ENCODE data around the gene SMARCC2.

Gene SMARCC2

DNA sequence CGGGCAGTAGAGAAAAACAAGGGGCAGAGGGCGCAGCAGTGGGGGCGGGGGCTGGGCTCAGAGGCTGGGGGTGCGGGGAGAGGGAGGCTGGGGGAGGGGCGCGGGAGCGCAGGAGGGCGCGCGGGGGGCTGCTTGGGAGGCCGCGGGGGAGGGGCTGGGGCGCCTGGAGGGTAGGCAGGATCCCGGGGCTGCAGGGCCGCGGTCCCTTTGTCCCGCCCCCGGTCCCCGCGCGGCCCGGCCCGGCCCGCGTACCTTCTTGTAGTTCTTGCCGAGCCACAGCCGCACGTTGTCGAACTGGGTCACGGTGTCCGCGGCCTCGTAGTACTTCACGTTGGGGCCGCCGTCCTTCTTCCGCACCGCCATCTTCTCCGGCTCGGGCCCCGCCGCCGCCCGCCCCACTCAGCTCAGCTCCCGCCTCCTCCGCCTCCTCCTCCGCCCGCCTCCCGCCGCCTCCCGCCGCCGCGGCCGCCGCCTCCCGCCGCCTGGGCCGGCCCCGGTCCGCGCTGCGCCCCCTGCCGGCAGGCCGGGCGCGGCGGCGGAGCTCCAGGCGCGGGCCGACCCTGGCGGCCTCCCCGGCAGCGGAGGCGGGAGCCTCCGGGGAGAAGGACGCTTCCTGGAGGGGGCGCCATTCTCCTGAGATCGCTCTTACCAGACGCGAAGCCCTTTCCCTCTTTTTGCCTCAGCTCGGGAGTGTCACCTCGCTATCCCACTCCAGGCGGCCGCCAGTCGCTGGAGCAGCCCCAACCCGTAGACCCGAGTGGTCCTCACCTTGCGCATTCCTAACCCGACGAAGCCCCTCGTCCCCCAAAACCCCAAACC is at the start of gene SMARCC2:
Gene SMARCC2 (minus strand): TSS at position 385 of the 819 bp plus-strand sequence. CDS start 22 bp downstream, at position 363.
- peak; percentile 71 to 80 for DNase-seq (ENCODE audit: low read depth in 2 of 2)

DNA sequence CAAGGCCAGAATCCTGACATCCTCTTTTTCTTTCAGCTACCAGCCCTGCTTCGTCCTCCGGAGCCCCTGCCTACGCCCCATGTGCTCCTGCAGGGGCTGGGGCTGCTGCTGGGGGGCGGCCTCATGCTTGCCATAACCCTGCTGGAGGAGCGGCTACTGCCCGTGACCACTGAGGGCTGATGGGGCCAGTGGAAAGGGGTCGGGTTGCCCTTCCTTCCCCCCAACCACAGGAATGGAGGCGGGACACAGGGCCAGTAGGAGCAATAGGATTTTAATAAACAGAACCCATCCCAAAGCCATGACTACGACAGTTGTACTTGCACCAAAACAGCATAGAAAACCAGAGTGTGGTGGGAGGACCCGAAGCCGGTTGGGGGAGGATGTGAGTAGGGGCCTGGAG is 48.3 kb upstream of the SMARCC2 start:
- no peak for DNase-seq (ENCODE audit: low read depth in 2 of 2)

DNA sequence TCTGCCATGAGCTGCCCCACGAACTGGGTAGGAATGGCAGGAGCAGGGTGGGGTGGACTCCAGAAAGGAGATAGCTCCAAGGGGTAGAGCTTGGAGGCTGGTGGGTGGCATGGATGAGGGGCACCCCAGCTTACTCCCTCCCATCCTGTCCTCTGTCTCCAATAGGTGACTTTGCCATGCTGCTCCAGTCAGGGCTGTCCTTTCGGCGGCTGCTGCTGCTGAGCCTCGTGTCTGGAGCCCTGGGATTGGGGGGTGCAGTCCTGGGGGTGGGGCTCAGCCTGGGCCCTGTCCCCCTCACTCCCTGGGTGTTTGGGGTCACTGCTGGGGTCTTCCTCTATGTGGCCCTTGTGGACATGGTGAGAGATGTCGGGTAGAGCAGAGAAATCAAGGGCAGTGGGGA is 47.7 kb upstream of the SMARCC2 start:
- no peak for DNase-seq (ENCODE audit: low read depth in 2 of 2)

DNA sequence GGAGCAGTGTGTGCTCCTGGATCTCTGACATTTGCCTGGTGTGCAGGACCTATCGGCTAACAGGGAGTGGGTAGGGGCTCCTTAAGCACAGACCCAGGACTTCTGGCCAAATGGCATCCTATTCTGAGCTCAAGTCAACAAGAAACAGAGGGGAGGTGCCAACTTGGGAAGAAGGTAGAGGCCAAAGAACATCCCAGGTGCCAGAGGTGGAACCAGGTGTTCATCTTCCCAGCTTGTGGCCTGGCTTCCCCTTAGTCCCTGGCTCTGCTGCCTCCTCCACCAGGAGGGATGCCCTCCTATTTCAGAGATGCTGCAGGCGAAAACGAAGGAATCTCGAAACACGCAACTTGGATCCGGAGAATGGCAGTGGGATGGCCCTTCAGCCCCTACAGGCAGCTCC is 46.8 kb upstream of the SMARCC2 start:
- no peak for DNase-seq (ENCODE audit: low read depth in 2 of 2)

DNA sequence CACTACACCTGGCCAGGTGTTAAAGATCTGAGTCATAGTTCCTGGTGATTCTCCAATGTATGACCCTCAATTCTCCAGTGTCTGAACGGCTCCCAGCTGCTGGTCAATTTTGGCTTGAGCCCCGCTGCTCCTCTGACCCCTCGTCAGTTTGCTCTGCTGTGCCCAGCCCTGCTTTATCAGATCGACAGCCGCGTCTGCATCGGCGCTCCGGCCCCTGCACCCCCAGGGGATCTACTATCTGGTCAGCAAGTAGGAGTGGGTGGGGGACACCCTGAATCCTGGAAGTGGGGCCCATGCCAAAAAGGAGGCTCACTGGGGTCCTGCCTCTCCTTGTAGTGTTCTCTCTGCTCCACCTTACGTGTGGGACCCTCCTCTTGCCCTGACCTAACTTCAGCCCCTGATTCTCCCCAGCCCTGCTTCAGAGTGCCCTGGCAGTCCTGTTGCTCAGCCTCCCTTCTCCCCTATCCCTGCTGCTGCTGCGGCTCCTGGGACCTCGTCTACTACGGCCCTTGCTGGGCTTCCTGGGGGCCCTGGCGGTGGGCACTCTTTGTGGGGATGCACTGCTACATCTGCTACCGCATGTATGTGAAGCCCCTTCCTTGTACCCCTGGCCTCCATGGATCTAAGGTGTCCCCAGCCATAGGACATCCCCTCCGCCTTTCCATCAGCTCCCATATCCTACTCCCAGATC is 45.6 kb upstream of the SMARCC2 start:
- no peak for DNase-seq (ENCODE audit: low read depth in 2 of 2)

DNA sequence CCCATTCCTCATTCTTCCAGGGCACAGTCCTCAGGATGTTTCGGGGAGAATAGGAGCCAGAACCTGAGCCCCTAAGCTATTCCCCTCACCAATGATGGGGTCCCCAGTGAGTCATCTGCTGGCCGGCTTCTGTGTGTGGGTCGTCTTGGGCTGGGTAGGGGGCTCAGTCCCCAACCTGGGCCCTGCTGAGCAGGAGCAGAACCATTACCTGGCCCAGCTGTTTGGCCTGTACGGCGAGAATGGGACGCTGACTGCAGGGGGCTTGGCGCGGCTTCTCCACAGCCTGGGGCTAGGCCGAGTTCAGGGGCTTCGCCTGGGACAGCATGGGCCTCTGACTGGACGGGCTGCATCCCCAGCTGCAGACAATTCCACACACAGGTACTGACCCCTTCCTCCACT is 41.9 kb upstream of the SMARCC2 start:
- no peak for DNase-seq (ENCODE audit: low read depth in 2 of 2)

DNA sequence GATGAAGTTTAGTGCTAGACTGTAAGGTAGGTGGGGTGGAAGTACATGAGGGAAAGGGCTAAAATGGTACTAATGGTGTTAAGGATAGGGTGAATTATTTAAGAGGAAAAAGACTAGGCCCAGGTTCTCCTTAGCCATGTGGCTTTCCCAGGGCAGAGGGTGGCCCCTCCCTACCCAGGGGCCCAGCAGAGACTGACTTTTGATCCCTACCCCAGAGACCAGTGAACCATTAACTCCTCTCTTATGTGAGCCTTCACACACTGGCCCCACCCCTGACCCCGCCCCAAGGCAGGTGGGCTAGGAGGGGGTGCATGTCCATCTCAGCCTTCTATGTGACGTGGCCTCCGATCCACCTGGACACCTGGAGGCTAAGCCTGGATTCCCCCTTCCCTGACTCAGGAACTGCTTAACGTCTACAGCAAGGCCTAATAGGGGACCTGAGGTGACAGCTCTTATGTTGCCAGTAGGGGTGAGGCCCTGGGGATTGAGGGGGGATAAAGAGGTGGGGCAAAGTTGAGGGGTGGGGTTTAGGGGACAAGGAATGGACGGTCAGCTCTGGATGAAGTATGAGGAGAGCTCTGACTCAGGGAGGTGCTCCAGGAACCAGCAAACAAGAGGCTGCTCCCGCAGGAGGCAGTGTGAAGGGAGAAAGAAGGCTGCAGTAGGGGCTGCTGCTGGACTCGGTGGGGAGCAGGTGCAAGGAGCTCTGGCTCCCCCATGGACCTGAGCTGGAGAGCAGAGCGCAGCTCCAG is 41.3 kb upstream of the SMARCC2 start:
- DNase-seq (ENCODE audit: low read depth in 2 of 2) = no peak

DNA sequence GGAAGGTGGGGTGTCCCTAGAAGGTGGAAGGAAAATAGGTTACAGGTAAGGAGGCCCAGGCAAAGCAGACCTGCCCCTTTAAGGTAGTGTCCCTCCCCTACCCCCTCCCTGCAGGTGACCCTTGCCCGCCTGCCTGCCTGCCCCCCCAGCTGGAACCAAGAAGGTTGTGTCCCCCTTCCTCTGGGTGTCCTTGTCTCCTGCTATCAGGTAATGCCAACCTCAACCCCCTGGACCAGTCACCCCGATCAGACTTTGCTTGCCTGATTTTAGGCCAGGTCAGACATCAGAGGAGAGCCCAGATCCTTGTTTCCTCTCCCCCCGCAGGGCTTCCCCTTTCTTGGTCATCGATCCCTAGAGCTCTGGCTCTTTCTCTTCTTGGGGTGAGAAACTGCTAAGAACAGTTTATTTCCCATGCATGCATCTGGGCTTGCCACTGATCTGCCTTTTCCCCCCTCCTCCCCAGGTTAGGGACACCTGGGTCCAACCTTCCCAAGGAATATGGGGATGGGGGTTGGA is 40.7 kb upstream of the SMARCC2 start, which contains the start of gene SLC39A5:
Gene SLC39A5 (plus strand): TSS at position 136 of the 516 bp plus-strand sequence. CDS start 1,224 bp downstream, outside the sequence.
- no peak for DNase-seq (ENCODE audit: low read depth in 2 of 2)

DNA sequence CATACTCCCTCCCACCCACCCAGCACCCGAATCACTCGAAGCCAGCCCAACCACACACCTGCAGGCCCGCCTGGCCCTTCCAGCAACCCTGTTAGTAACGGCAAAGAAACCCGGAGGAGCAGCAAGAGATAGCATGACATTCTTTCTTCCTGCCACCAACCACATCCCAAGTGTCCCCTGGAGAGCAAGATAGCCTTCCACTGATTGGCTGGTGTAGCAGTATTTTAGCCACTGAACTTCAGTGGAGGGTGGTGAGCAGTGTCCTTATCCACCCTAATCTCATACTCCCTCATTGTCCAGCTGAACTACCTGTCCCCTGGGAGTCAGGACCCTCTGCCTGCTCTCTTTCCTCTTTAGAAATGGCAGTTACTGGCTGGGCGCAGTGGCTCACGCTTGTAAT is 39.8 kb upstream of the SMARCC2 start:
- no peak for DNase-seq (ENCODE audit: low read depth in 2 of 2)

DNA sequence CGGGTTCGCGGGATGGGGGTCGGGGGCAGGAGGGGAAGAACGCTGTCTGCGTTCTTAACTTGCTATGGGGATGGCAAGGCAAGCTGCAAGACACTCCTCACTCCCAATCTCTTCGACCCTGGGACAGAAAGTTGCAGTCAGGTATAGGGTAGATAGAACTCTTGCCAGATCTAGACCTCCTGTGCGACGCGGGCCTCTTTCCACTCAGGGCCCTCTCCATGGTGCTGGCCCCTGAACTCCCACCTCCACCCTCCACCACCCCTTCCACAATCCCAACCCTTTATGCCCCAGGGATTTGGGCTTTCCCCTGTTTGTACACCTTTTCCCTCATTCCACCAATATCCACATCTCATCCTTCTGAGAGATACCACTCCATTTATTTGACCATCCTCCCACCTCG is 35.7 kb upstream of the SMARCC2 start:
- DNase-seq (ENCODE audit: low read depth in 2 of 2) = no peak

DNA sequence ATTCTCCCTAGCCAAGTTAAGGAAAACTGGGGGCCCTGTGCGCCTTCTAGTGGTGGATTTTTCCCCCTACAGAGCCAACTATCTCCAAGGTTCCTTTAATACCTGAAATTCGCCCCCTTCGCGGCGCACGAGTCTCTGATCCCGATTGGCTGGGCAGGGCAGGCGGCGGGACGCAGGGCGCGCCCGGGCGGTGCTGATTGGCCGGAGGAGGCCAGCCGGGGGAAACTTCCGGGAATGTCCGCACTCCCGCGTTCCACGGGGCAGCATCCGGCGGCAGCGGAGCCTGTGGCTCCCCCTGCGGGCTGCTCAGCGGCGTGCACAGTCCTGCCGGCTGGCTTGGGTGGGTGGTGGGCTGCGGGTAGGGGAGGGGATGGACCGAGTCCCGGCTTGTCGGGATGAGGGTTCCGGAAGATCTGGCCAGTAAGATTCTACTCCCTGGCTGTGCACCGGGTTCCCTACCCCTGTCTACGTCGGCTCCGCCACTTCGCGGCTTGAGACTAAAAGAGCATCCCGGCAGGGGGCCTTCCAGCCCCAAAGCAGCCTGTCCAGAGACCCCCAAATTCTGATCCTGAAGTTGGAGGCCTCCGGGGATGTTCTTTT is 34.9 kb upstream of the SMARCC2 start, which contains the start of gene NABP2:
Gene NABP2 (plus strand): TSS at position 241 of the 600 bp plus-strand sequence. CDS start 515 bp downstream, outside the sequence.
- DNase-seq (ENCODE audit: low read depth in 2 of 2) = peak; percentile 80 to 91

DNA sequence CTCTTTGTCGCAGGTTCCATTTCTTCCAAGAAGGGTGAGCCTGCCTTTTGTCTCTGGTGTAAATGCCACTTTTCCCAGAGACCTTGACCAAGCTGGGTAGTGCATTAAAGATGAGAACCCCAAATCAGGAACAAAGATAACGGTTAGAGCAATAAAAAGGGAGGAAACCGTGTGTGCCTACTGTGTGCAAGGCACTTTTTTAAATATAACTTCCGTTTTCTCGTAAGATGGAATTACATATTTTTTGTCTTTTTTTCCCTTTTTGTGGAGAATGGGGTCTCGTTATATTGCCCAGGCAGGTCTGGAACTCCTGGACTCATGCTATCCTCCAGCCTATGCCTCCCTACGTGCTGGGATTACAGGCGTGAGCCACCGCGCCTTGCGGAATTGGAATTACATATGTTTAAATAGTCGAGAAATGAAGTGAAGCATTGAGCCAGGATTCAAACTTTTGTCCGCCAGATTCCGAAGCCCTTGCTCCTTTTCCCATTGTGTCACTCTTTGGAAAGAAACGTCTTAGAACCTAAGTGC is 34.4 kb upstream of the SMARCC2 start:
- no peak for DNase-seq (ENCODE audit: low read depth in 2 of 2)

DNA sequence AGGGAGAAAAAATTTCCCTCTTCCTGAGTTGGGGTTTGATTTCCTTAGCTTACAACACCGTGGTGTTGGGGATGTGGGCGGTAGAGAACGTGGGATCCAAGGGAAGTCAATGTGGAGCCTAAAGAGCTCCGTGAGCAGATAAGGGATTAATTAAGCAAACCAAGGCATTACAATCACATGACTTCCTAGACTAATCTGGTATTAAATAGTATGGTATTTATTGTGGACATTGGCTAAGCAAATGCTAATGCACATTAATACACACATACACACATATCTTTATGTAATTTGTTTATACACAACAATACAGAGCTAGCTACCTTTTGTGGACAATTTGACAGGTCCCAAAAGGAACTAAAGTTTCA is 33.2 kb upstream of the SMARCC2 start:
- DNase-seq (ENCODE audit: low read depth in 2 of 2) = no peak

DNA sequence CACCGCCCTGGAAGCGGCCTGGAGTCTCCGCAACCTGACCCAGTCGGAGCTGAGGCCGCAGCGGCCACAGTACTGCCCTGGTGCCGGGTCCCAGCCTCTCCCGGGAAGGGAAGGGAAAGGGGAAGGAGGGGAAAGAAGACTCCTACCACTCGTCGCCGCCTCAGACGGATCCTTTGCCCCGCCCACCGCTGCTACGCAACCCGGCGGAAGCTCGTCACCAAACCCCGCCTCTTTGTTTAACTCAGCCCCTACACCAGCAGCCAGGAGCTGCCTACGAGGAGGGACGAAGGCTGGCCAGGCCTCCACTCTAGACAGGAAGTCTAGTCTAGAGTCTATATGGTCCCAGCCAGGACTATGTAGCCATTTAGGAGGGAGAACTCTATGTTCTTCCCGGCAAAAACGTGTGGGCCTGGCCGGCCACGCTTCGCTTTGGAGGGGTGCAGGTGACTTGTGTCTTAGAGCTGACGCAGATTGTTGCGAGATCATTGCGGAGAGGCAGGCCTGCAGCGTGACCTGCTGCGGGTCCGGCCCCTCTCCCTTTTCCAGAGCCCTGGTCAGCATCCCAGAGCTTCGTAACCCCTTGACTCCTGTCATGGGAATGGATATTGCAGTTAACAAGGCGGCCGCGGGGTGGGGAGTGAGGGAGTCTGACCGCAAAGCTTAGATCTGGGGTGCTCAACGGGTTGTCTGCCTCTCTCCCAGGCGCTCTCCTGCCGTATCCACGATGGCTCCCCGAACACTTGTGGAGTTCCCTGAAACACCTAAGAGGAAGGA is 32.7 kb upstream of the SMARCC2 start, which contains the start of gene RNF41:
Gene RNF41 (minus strand): TSS at position 166 of the 774 bp plus-strand sequence. CDS start 7,875 bp downstream, outside the sequence.
- DNase-seq (ENCODE audit: low read depth in 2 of 2) = peak; percentile 87 to 88

DNA sequence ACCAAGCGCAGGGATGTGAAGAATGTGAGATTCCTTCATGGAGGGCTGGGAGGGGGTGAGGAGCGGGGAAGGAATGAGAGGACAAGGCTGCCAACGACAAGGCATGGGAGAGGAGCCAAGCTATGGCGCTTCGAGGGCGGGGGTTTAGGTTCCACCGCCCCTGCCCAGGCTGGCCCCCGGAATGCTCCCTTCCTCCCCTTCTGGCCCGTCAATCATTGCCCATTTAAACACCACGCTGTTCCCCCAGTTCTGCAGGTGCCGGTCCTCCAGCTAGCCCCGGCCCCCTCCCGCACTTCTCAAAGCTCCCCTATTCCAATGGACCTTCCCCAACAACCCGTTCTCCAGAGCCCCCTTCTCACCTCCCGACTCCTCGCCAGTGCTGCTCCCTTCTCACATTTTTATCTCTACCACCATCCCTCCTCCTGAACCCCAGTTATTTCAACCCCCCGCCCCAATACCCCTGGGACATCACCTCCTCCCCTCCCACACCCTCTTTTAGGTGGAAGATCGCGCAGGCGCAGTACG is 32.0 kb upstream of the SMARCC2 start:
- no peak for DNase-seq (ENCODE audit: low read depth in 2 of 2)

DNA sequence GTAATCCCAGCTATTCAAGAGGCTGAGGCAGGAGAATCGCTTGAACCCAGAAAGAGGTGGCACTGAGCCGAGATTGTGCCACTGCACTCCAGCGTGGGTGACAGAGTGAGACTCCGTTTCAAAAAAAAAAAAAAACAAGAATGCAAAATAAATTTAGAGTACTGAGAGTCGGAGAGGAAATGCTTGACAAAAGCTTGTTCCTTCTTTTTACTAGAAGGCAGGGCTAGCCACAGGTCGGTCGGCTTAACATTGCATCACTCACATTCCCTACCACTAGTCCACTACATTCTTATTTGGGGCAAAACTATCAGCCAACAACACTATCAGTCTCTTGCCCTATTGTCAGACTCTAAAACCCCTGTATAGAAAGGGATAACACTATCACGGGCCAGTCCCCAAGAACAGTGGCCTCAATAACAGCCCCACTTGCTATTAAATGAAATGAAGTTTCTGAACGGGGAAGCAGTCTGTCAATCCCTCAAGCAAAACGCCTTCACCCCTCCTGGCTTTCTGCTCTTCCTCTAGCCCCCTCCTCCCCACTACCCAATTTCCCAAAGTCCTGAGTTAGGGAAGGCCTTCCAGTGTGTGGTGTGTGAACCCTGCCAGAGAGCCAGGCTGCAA is 31.4 kb upstream of the SMARCC2 start:
- no peak for DNase-seq (ENCODE audit: low read depth in 2 of 2)

DNA sequence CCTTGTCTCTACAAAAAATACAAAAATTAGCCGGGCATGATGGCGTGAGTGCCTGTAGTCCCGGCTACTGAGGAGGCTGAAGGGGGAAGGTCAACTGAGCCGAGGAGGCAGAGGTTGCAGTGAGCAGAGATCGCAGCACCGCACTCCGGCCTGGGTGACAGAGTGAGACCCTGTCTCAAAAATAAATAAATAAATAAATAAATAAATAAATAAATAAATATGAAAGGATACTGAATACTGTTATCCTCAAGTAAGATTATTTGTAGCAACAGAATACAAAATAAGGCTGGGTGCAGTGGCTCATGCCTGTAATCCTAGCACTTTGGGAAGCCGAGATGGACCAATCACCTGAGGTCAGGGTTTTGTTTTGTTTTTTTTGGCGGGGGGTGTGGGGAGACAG is 30.6 kb upstream of the SMARCC2 start:
- no peak for DNase-seq (ENCODE audit: low read depth in 2 of 2)

DNA sequence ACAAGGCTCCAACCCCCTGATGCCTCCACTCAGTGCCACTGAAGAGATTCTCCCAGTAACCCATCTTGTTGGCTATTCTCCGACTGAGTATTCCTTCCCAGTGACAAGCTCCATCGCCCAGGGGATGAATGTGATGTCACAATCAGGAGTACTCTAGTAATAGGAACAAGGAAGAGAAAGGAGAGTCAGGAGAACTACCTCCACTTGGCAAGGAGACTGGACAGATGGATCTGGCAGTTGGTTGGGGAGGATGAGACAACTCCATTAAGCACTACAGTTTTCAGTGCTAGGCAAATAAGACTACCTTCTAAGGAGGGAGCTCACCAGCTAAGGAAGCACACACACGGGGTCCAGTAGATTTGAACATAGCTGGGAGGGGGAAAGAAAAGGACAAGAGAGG is 27.2 kb upstream of the SMARCC2 start:
- no peak for DNase-seq (ENCODE audit: low read depth in 2 of 2)

DNA sequence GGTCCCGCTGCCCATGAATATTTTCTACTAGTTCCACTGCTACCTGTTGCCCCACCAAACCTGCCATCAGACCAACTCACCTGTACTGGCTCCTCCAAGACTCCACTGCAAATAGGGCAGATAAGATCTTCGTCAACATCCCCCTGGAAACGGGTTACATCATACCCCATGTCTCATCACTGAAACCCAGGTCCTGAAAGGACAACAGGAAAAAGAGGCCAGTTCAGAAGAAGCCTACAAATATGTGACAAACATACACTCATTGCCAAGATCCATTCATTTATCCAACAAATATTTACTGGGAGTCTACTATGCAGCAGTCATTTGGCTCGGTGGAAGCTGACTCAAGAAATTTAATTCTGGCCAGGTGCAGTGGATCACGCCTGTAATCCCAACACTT is 24.6 kb upstream of the SMARCC2 start:
- no peak for DNase-seq (ENCODE audit: low read depth in 2 of 2)

DNA sequence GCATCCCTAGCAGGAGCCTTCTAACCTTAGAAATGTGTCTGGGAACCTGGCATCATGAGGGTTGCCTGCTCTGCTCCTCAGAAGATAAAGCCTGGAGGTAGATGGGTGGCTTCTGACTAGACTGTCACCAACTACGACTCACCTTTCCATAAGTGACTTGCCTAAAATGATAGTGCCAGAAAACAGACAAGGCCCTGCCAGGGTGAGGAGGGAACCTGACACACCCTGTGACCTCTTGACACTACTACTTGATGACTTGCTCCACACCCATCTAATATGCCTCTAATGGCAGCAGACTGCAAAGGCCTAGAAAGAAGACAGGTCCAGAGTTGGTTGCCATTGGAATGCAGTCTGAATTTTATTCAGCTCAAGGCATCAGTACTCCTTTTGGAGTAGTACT is 23.1 kb upstream of the SMARCC2 start:
- no peak for DNase-seq (ENCODE audit: low read depth in 2 of 2)
